GM21423 (cell line): ENCODE measurements around the gene NFYB.
"Not testable (repeated sequence)": the region's sequence is repeated elsewhere in the genome, so short reads cannot be mapped to it uniquely, and the experiment has no call there.

Experiments used
- ATAC-seq: cut with Tn5 transposase; IDR thresholded peaks from one replicate; pipeline ENCODE4 v1.9.1; 2021; ENCODE audit warnings: mild to moderate bottlenecking, moderate library complexity; ENCODE audit not compliant: unreplicated experiment

The NFYB gene

DNA sequence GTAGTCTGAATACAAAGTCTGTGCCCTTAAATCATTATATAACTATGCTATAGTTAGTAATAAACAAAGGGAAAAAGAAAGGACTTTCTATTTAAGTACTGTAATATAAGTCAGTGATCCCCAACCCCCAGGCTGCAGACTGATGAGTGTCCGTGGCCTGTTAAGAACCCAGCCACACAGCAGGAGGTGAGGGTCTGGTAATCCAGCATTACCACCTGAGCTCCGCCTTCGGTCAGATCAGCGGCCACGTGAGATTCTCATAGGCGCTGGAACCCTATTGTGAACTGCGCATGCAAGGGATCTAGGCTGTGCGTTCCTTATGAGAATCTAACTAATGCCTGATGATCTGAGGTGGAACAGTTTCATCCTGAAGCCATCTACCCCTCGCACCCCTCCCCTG lies 15.7 kb downstream of the NFYB start:
- no peak for ATAC-seq

DNA sequence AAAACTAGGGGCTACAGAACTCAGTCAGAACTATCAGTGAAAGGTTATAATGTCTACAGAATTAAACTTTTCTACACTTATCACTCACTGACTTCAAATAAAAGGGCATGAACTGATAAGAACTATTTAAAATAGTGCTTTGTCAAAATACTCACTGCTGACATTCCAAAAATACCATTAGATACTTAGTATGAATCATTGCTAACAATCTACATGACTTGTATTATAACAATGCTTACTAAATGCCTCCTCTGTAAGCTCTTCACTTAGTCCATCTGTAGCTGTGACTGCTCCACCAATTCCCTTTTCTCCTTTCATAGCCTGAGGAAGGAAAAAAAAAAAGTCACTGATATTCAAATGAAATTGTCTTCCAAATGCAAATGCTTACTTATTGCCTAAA lies 17.0 kb downstream of the NFYB start:
- ATAC-seq: no peak

DNA sequence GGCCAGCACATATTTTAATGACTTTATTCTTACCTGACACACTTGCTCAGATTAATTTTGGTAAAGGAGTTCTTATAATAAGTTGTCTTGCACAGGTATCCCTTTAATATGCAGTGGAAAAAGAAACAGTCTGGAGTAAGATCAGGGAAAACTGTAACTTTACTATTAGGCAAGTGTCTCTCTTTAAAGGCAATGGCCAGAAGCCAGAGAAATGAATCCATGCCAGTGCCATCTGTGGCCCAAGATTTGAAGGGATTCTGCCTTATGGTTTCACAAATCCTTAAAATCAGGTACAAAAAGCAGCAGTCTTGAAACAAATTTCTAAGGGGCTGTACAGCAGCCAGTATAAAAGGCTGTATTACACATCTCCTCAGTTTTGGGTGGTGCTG lies 22.4 kb downstream of the NFYB start:
- no peak for ATAC-seq

DNA sequence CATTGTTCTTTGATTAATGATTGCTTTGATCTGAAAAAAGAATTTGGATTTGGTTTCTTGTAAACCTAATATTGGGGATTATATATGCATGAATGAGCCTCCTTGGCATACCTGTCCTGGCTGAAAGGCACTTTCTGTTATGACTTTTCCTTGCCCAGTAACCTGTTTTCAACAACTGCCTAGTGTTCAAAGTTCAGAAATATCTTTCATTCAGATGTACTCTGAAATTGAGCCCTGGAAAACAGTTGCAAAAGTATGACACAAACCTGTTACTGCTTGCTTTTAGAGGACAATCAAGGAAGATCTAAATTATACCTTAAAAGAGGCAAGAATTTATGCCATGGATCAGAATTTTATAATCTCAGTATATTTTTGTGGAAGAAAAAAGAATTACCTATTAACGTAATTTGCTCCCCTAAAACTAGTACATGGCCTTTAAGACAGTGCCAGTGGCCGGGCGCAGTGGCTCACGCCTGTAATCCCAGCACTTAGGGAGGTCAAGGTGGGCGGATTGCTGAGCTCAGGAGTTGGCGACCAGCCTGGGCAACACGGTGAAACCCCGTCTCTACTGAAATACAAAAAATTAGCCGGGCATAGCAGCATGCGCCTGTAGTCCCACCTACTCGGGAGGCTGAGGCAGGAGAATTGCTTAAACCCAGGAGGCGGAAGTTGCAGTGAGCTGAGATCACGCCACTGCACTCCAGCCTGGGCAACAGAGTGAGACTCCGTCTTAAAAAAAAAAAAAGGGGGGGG lies 23.0 kb downstream of the NFYB start:
- not testable (repeated sequence) for ATAC-seq

DNA sequence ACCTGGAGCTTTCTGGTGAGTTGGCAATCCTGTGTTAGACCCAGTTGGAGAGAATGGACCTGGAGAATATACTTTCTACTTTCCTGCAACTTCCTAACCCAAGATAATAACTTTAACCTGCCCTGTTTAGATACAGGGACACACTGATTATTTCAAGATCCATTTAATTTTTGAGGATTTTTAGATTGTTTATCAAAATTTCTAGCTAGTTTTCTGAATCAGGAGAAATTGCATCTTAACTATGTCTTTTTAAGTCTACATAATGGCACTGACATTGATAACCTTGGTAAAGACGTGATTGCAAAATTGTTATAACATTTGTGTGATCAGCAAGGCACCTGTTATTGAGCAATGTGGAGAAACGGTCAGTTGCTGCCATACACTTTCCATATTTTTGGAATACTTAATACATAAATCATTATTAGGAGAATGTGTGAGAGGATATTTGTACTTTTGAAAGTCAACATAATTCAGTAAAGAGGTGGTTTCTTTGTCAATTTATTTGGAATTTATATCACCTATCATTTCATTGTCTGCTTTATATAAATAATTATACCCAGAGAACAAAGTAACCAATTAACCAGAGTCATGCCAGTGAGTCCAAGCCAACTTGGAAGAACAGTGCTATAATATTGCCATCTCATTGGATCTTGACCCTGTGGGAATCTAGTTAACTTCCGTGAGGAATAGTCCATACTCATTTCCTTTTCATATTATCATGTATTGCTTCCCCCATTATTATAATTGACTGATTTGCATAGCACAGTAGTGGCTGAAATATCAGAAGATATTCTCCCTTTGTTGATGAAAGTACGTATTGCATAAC lies 28.4 kb downstream of the NFYB start:
- ATAC-seq: no peak

DNA sequence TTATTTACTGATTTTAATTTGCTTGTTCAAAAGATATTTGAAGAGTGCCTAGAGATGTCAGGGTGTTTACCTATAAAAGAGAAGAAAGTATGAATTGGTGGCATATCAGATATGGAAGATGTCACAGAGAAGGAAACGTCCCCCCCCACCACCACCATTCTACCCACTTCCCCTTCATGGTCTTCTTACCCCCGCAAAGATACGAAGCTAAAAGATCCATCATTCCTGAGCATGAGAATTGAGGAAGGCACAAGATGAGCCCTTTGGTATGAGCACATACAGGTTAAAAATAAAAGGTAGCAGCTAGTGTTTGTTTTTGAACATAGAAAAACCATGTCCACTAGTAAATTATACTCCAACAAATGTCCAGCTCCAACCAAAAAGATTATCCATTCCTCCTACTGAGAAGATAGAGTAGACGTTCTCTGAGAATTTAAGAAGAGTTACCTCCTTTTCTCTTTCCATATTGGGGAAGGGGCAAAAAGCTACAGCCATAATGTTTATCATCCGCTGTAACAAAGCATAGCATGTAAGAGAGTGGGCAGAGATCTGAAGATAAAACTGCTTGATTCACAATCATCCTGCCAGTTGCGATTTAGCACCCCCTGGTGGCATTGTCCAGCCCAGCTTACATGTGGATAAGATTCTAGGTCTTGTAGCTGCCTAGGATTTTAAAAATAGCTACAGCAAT lies 29.1 kb downstream of the NFYB start:
- ATAC-seq: peak; percentile 87

DNA sequence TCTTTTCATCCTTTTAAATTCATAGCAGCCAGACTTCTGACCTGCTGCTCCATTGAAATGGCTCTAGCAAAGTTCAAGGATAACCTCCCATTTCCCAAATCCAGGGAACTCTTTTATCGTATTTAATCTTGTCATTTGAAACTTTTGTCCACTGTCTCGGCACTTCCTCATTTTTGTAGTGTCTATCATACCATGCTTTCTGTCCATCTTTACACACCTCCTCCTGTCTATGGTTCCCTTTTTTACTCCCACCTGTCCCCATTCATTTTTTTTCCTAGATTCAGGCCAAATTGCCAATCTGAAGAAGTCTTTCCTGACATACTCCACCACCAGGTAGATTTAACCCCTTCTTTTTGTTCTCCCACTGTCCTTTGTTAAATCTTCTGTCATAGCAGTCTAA lies 31.0 kb downstream of the NFYB start:
- ATAC-seq: no peak

DNA sequence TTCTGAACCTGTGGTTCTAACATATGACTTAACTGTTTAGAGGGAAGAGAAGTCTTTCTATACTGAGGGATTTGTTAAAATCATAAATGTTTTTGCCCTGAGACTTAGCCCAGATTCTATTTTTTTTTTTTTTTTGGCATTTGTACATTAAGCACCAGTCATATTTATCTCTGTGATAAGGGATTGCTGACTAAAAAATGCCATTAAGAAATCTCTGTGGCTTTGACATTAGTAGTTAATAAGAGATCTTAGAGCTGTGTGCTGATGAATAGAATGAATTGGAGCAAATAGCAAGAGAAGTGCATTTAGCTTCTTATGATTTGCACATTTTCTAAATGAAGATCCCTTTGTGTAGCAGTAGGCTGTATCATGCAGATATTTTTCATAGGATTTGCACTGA lies 32.5 kb downstream of the NFYB start:
- no peak for ATAC-seq

DNA sequence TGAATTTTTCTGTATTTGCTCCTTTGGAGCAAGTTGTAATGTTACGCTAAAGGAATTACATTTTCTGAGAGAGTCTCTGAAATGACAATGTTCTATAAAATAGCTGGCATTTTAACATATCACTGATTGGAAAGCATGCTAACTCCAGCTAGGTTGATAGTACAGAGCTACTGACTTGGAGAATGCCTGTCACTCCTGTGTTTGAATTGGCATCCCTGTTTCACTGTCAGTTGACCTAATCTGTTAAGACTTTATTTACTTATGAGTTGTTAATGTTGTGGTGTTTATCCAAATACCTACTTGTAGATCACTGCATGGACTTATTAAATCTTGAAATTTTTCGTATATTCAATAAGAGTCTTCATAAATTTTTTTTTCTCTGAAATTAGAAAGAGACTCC lies 40.1 kb downstream of the NFYB start:
- no peak for ATAC-seq

DNA sequence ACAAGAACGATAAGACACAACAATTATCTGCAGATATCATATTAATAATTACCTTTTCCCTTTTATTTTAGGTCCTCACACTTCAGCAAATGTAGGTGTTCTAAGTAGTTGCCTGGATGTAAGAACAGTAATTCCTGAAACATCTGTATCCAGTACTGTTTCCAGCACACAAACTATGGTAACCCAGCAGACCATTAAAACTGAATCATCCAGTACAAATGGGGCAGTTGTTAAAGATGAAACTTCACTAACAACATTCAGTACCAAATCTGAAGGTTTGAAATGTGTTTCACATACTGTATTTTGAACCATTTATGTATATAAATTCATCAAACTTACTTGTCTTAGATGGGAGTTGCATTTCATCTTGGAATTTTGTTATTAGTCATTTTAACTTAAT lies 42.7 kb downstream of the NFYB start:
- no peak for ATAC-seq

DNA sequence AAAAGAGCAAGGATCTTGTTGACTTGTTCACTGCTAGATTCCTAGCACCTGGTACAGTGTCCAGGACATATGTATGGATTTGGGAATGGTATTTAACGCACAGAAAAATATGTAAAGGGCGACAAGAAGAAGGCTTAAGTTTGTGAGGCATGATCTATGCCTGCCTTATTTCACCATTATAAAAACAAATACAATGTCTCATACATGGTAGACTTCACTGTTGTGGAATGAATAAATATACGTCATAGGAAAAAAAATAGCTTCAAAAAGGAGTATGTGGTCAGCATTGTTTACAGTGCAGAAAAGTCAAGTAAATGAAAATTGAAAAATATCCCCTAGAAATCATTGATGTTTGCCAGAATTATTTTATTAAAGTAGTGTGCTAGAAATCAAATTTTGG lies 43.7 kb downstream of the NFYB start:
- no peak for ATAC-seq

DNA sequence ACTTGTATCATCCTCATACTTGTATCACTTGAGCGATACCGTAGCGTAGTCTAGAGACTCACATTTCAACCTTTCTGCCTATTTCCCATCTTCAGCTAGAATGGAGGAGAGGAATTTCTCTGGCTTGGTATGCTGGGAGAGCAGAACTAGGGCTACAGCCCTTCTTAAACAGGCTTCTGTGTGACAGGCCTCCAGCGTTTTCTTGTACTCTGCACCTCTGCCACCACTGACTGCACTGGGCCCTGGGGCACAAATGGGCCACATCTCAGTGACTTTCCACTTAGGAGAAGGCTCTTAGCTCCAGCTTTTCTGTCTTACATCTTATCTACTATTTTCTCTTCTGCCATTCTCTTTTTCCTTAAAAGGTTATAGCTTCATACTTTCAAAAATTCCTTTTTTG lies 46.9 kb downstream of the NFYB start:
- ATAC-seq: no peak

DNA sequence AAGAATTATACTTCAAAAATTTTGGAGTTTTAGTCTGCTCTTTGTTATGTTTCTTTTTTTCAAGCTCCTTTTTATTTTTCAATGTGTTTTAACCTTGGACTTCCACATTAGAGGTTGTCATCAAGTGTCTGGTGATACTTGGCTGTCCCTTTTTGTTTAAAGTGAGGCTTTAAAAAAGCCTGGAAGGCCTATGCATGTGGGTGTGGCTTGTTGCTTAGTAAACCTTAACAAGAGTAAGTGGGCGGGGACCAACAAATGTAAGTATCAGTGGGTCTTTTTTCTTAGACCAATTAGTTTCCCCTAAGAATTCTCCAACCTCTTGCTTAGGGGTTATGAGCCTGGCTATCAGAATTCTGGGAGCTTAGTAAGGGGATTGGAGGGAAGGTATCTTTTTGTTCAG lies 47.3 kb downstream of the NFYB start:
- no peak for ATAC-seq

DNA sequence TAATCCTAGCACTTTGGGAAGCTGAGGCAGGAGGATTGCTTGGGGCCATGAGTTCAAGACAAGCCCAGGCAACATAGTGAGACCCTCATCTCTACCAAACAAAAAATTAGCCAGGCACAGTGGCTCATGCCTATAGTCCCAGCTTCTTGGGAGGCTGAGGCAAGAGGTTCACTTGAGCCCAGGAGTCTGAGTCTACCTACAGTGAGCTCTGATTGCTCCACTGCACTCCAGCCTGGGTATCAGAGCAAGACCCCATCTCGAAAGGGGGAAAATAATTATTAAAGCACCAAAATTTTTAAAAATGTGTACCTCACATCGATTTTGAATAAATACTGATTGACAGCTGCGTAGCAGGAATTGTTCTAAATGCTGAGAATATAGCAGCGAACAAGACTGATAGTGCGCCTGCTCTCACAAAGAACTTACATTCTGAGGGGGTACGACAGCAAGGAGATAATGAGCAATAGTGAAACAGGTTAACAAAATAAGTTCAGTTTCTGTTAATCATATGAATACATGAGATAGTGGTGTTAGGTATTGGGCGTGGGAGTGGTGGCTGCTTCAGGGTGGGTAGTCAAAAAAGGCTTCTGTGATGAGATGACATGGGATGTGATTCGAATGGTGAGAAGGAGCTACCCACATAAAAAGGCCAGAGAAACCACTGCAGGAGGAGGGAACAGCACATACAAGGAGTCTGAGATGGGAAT lies 54.1 kb downstream of the NFYB start:
- ATAC-seq: peak; percentile 42

DNA sequence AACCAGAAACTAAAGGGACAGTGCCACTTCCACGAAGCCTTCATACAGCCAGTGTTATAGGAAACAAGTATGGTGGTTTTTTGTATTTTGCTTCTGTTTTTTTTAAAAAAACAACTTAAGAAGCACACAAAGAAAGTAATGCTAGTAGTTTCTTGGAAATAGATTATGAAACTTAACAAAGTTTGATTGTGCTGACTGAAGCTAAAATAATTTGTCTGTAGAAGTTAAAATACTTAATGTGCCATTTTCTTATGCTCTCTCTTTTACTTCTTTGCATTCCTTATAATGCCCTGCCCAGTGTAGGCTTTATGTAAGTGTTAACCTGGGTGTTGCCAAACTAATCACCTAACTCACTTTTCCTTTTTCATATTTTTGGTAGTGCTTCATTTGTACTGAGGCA lies 57.2 kb downstream of the NFYB start:
- ATAC-seq: no peak

DNA sequence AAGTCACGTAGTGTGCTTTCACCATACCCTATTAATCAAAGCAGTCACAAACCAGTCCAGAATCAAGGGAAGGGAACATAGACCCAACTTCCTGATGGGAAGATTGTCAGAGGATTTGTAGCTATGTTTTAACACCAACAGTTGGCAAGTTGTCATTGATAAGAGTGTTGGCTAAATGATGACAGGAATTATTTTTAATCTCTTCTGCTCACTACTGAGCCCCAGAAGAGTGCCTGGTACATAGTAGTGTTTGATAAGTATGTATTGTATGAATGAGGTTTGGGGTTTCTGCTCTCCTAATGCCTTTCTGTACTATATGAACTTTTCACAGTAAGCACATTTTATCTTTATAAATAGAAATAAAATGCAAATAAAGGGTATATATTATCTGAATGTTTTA lies 59.0 kb downstream of the NFYB start:
- no peak for ATAC-seq

DNA sequence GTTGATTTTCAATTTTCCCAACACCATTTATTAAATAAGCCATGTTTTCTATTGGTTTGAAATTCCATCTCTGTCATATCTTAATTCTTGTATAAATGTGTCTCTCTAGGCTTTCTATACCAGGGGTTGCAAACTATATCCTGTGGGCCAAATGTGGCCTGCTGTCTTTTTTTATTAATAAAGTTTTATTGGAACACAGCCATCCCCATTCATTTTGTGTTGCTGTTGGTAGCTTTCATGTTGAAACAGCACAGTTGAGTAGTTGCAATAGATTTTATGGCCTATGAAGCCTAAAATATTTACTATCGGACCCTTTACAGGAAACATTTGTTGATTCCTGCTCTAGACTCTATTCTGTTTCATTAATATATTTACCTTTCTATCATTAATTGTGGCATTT lies 64.3 kb downstream of the NFYB start:
- no peak for ATAC-seq

DNA sequence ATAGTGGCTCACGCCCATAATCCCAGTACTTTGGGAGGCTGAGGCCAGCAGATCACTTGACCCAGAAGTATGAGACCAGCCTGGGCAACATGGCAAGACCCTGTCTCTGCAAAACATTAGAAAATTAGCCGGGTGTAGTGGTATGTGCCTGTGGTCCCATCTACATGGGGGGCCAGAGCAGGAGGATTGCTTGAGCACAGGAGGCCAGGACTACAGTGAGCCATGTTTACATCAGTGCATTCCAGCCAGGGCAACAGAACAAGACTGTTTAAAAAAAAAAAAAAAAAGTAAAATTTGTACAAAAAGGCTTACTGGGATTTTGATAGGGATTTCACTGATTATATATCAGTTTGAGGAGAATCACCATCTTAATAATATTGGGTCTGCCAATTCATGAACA lies 65.9 kb downstream of the NFYB start:
- ATAC-seq: no peak
